HG03558 (cell line): Measurements from ENCODE around the gene SCFD1.
"Not testable (repeated sequence)": the region's sequence is repeated elsewhere in the genome, so short reads cannot be mapped to it uniquely, and the experiment has no call there.

Source experiments
- ATAC-seq: cut with Tn5 transposase; IDR thresholded peaks from one replicate; pipeline ENCODE4 v1.9.1; 2021; ENCODE audit warnings: moderate number of reproducible peaks; ENCODE audit not compliant: unreplicated experiment; ENCODE audit errors: extremely low read depth

The SCFD1 gene

DNA sequence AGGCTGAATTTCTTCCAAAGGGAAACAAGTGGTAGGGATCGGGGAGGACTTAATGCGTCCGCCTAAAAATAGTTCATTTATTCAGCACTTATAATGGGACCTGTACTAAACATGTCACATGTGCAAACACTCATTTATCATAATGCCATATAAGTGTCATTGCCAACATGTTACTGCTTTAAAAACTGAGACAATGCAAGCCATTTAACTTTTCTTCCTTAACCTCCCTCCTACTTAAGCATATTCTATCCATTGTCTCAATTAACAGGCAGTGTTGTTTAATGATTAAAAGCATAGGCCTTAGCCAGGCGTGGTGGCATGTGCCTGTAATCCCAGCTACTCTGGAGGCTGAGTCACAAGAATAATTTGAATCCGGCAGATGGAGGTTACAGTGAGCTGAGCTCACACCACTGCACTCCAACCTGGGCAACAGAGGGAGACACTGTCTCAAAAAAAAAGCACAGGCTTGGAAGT, 13.5 kb upstream of the SCFD1 start:
- no peak for ATAC-seq

- ATAC-seq = no peak
Measured at GRCh38 chr14:30610787-30611343, 11.3 kb upstream of the SCFD1 start.

GRCh38 chr14:30614155-30614554, 8.0 kb upstream of the SCFD1 start:
- no peak for ATAC-seq

GRCh38 chr14:30620178-30620577, 1.9 kb upstream of the SCFD1 start:
- ATAC-seq = peak; percentile 41

GRCh38 chr14:30621354-30621939, 672 bp upstream of the SCFD1 start:
- ATAC-seq = no peak

GRCh38 chr14:30623412-30624131, 1.5 kb downstream of the SCFD1 start:
- no peak for ATAC-seq

- ATAC-seq = no peak
Measured at GRCh38 chr14:30624132-30624423, 2.0 kb downstream of the SCFD1 start.

- ATAC-seq = no peak
Measured at GRCh38 chr14:30625533-30625932, 3.4 kb downstream of the SCFD1 start.

GRCh38 chr14:30629432-30629831, 7.3 kb downstream of the SCFD1 start:
- ATAC-seq = not testable (repeated sequence)

- no peak for ATAC-seq
Measured at GRCh38 chr14:30630248-30630647, 8.1 kb downstream of the SCFD1 start.

- no peak for ATAC-seq
Measured at GRCh38 chr14:30632730-30633129, 10.6 kb downstream of the SCFD1 start.

- no peak for ATAC-seq
Measured at GRCh38 chr14:30638926-30639325, 16.8 kb downstream of the SCFD1 start.

- ATAC-seq = no peak
Measured at GRCh38 chr14:30641207-30641606, 19.1 kb downstream of the SCFD1 start.

DNA sequence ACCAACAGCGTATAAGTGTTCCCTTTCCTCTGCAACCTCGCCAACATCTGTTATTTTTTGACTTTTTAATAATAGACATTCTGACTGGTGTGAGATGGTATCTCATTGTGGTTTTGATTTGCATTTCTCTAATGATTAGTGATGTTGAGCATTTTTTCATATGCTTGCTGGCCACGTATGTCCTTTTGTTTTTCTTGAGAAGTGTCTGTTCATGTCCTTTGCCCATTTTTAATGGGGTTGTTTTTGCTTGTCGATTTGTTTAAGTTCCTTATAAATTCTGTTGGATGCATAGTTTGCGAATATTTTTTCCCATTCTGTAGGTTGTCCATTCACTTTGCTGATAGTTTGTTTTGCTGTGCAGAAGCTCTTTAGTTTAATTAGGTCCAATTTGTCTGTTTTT, 22.3 kb downstream of the SCFD1 start:
- not testable (repeated sequence) for ATAC-seq

DNA sequence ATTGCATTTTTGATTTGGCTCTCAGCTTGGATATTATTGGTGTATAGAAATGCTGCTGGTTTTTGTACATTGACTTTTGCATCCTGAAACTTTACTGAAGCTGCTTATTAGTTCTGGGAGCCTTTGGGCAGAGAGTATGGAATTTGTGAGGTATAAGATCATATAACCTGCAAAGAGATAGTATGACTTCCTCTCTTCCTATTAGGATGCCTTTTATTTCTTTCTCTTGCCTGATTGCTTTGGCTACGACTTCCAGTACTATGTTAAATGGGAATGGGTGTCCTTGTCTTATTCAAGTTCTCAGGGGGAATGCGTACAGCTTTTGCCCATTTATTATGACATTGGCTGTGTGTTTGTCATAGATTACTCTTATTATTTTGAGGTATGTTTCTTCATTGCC, 23.5 kb downstream of the SCFD1 start:
- ATAC-seq = no peak

GRCh38 chr14:30648471-30648870, 26.4 kb downstream of the SCFD1 start:
- no peak for ATAC-seq

GRCh38 chr14:30651937-30652336, 29.8 kb downstream of the SCFD1 start:
- ATAC-seq = no peak

DNA sequence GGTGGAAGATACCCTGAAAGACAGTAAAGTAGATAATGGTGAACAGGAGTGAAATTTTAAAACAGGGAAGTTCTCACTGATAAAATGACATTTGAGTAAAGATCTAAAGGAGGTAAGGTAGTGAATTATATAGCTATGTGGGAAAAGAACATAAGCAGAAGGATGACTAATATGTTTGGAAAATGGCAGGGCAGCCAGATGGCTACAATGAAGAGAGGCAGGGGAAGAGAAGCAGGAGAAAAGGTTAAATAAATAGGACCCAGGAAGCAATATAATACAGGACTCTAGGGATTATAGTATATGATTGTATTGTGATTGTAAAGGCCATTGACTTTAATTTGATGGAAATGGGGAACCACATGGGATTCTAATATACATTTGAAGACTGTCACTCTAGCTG, 33.0 kb downstream of the SCFD1 start:
- ATAC-seq = no peak

- no peak for ATAC-seq
Measured at GRCh38 chr14:30655658-30656057, 33.5 kb downstream of the SCFD1 start.

- no peak for ATAC-seq
Measured at GRCh38 chr14:30656190-30656632, 34.1 kb downstream of the SCFD1 start.

GRCh38 chr14:30657050-30657449, 34.9 kb downstream of the SCFD1 start:
- ATAC-seq = no peak
